Right atrium auricular region (tissue), 2 donors: Measurements from ENCODE around the gene MAML1. TPM values are rescaled to one million over a fixed set of nuclear protein-coding genes. Genes with fewer than 3 reads are reported as not detected.

Experiments
- DNase-seq: peaks from one replicate; pipeline ENCODE4 v3.0.0-alpha.2; 2019; ENCODE audit warnings: low spot score
- H3K27ac ChIP-seq, 2 donors: fragments of 200-600 bp; sonication (generic); 1 replicate in 1 of 2; 2 replicates in 1 of 2; pipeline ENCODE4 v1.5.1; 2016 to 2019
- H3K27me3 ChIP-seq, 2 donors: fragments of 200-600 bp; sonication (generic); one replicate each; pipeline versions ENCODE4 v1.5.1 to v1.6.0; 2017 to 2019
- H3K36me3 ChIP-seq: fragments of 200-600 bp; sonication (generic); one replicate; pipeline ENCODE4 v1.5.1; 2016
- H3K4me1 ChIP-seq, 2 donors: fragments of 200-600 bp; sonication (generic); one replicate each; pipeline versions ENCODE4 v1.5.1 to v1.6.0; 2017 to 2019
- H3K4me3 ChIP-seq, 2 donors: fragments of 200-600 bp; sonication (generic); 1 replicate in 1 of 2; 2 replicates in 1 of 2; pipeline ENCODE4 v1.5.1; 2017 to 2019; ENCODE audit warnings: mild to moderate bottlenecking in 1 of 2, moderate library complexity in 1 of 2
- H3K9me3 ChIP-seq, 2 donors: fragments of 200-600 bp; sonication (generic); one replicate each; pipeline ENCODE4 v1.5.1; 2019
- total RNA-seq, 2 donors: library from RNA; depleted of rRNA; stranded (reverse); fragments of >200 nt; gene quantifications; one replicate each; pipeline ENCODE4 v1.1.0, GENCODE V29; 2016
- TF ChIP-seq, protein P1 (sequence below), 2 donors: fragments of 200-600 bp; sonication (generic); IDR thresholded peaks; one replicate each; pipeline ENCODE4 v1.5.1; 2019; ENCODE audit warnings: antibody characterized with exemption in 2 of 2

MAML1 gene
- total RNA-seq, 2 donors from 2014 or later, result 10.8 to 16.6 TPM

- Histone ChIP-seq H3K27me3 (no peaks in the 10 kb centered on the region), H3K4me1 (peaks cover 0 to 72% of the 10 kb centered on the region in 2 donors), H3K9me3 (no peaks in the 10 kb centered on the region), H3K36me3 (peaks cover 20% of the 10 kb centered on the region), H3K4me3 (no peak overlapping the region), H3K27ac (no peak overlapping the region)
- DNase-seq, result peak; percentile 79
- TF ChIP-seq, protein P1, sequence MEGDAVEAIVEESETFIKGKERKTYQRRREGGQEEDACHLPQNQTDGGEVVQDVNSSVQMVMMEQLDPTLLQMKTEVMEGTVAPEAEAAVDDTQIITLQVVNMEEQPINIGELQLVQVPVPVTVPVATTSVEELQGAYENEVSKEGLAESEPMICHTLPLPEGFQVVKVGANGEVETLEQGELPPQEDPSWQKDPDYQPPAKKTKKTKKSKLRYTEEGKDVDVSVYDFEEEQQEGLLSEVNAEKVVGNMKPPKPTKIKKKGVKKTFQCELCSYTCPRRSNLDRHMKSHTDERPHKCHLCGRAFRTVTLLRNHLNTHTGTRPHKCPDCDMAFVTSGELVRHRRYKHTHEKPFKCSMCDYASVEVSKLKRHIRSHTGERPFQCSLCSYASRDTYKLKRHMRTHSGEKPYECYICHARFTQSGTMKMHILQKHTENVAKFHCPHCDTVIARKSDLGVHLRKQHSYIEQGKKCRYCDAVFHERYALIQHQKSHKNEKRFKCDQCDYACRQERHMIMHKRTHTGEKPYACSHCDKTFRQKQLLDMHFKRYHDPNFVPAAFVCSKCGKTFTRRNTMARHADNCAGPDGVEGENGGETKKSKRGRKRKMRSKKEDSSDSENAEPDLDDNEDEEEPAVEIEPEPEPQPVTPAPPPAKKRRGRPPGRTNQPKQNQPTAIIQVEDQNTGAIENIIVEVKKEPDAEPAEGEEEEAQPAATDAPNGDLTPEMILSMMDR (IDR thresholded peaks at IDR 0.05), result peak; percentile 76 to 97
Observed at GRCh38 chr5:179763215-179763945, 30.8 kb downstream of the MAML1 start.

DNA sequence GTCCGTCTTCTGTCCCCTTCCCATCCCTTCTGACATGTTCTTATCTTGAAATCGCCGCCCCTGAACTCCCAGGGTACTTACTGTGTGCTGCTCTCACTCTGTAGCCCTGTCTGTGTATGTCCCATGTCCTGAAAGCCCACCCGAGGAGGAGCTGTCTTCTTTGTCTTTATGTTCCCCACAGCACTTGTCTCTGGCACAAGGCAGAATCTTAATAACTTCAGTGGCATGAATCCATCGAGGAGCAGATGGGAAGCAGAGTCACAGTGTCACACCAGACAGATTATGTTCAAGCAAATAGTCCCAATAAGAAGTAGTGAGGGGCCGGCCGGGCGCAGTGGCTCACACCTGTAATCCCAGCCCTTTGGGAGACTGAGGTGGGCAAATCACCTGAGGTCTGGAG, 31.4 kb downstream of the MAML1 start:
- TF ChIP-seq, protein P1 (IDR thresholded peaks at IDR 0.05), result no peak
- no peaks in the 10 kb centered on the region for H3K27me3 ChIP-seq
- H3K9me3 ChIP-seq, result no peaks in the 10 kb centered on the region
- H3K4me3 ChIP-seq, result no peak overlapping the region
- H3K36me3 ChIP-seq, result peaks cover 23% of the 10 kb centered on the region
- peaks cover 0 to 72% of the 10 kb centered on the region in 2 donors for H3K4me1 ChIP-seq
- no peak overlapping the region for H3K27ac ChIP-seq
- DNase-seq, result no peak

GRCh38 chr5:179765400-179765799, 32.8 kb downstream of the MAML1 start:
- no peaks in the 10 kb centered on the region for H3K9me3 ChIP-seq
- TF ChIP-seq, protein P1 (IDR thresholded peaks at IDR 0.05), result no peak
- peaks cover 0 to 60% of the 10 kb centered on the region in 2 donors for H3K4me1 ChIP-seq
- peak overlapping the region; percentile 58 to 59 for H3K27ac ChIP-seq
- no peaks in the 10 kb centered on the region for H3K27me3 ChIP-seq
- H3K36me3 ChIP-seq, result peaks cover 36% of the 10 kb centered on the region
- no peak overlapping the region for H3K4me3 ChIP-seq
- peak; percentile 85 for DNase-seq

- Histone ChIP-seq H3K4me3 (no peak overlapping the region), H3K9me3 (no peaks in the 10 kb centered on the region), H3K36me3 (peaks cover 43% of the 10 kb centered on the region), H3K4me1 (peaks cover 0 to 59% of the 10 kb centered on the region in 2 donors), H3K27me3 (no peaks in the 10 kb centered on the region), H3K27ac (peak overlapping the region; percentile 58 to 59)
- DNase-seq, result no peak
- TF ChIP-seq, protein P1 (IDR thresholded peaks at IDR 0.05), result no peak
Observed at GRCh38 chr5:179766021-179766725, 33.6 kb downstream of the MAML1 start.

- no peaks in the 10 kb centered on the region for H3K9me3 ChIP-seq
- H3K27me3 ChIP-seq, result no peaks in the 10 kb centered on the region
- no peak overlapping the region for H3K4me3 ChIP-seq
- DNase-seq, result no peak
- peaks cover 0 to 55% of the 10 kb centered on the region in 2 donors for H3K4me1 ChIP-seq
- H3K36me3 ChIP-seq, result peaks cover 50% of the 10 kb centered on the region
- TF ChIP-seq, protein P1 (IDR thresholded peaks at IDR 0.05), result no peak
- H3K27ac ChIP-seq, result peak overlapping the region in 1 of 2 donors; percentile 59
Observed at GRCh38 chr5:179766726-179767455, 34.3 kb downstream of the MAML1 start.
